Middle frontal gyrus (tissue), 1 donor: ENCODE measurements around the gene IFI16.
"Not testable (repeated sequence)": the region's sequence is repeated elsewhere in the genome, so short reads cannot be mapped to it uniquely, and the experiment has no call there.

Experiments
- DNase-seq: peaks from one replicate; pipeline ENCODE4 v3.0.0-alpha.2; 2015; ENCODE audit warnings: low spot score; ENCODE audit errors: extremely low spot score

IFI16 gene

GRCh38 chr1:159007726-159008125 is 2.0 kb upstream of the IFI16 start:
- no peak for DNase-seq

- no peak for DNase-seq
These were observed 941 bp upstream of the IFI16 start for GRCh38 chr1:159008744-159009188.

- DNase-seq: no peak
These were observed 420 bp upstream of the IFI16 start for GRCh38 chr1:159009287-159009686.

GRCh38 chr1:159010391-159010790 is 684 bp downstream of the IFI16 start:
- no peak for DNase-seq

DNA sequence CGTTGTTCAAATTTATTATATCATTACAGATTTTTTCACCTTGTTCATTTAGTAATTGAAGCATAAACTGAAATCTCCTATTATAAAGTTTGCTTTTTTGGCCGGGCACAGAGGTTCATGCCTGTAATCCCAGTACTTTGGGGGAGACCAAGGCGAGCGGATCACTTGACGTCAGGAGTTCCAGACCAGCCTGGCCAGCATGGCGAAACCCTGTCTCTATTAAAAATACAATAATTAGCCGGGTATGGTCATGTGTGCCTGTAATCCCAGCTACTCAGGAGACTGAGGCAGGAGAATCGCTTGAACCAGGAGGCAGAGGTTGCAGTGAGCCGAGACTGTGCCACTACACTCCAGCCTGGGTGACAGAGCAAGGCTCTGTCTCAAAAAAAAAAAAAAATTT is 1.3 kb downstream of the IFI16 start:
- DNase-seq: not testable (repeated sequence)

DNA sequence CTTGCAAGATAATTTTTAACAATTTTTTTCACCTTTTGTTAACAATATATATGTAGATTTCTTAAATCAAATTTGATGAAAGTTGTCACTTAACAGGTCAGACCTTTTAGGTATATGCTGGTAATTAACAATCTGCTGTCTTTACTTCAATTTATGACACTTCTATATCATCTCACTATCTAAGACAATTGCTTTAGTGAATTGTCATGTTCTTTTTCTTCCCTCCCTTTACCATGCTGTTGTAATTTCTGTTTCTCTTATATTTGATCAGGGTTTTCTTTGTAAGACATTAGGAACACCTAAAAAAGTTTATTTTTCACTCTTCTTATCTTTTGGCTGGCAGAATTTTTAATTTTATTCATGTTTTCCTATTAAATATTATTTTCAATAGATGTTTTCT is 2.0 kb downstream of the IFI16 start:
- no peak for DNase-seq

DNA sequence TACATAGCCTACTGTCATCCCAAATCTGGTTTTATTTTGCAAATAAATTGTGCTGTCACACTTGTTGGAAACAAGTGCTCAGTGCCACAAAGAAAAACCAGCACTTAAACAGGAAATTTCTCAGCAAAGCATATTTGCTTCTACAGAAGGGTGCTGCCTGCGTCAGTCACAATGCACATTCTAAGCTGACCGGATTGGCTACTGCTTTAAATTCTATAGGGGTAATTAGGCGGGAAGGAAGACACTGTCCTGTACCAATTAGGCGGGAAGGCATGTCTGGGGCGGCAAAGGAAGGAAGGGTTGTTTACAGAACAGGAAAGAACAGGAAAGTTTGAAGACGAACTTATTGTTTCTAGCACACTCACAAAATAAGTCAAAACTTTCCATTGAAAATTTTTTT is 2.8 kb downstream of the IFI16 start:
- no peak for DNase-seq

DNA sequence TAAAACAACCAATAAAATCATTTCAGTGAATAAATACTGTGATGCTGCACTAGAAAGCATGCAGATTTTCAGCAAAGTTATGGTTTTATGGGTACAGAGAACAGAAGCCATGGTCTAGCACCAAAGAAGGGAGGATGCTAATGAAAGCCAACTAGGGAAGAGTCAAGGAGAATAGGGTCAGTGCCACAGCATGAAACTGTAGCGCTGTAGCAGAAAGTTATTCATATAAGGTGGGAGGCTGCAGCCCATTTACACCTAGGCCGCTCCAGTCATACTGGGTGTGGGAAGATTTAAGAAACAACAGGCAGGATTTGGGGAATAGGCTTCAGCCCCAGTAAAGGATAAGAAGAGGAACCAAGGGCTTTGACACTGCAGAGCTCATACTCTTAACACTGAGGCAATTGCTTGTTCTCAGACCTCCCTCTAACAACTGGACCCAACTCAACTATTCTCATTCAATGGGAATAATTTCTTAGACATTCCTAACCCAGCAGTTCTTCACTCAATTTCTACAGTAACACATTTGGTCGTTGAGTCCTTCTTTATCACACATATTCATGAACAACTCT is 4.4 kb downstream of the IFI16 start:
- DNase-seq: no peak

GRCh38 chr1:159014851-159015250 is 5.1 kb downstream of the IFI16 start:
- DNase-seq: no peak

DNA sequence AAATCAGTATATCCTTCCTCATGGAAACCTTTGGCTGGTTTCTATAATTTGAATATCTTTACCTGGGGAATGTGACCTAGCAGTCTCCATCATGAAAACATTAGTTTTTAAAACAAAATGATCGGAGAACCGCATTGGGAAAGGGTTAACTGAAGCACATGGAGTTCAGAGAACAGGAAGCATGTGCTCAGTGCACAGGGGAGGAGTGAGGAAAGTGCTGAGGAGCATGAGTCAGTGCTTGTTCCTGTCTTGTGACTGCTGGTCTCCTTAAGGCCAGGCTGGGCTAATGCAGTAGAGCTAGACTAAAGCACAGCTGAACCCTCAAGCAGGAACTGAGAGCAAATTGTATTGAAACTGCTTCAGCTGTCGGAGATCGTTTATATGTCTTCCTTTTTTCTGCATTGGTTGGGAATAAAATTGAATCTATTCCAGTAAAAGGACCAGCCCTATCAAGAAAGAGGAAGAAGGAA is 5.8 kb downstream of the IFI16 start:
- no peak for DNase-seq

DNA sequence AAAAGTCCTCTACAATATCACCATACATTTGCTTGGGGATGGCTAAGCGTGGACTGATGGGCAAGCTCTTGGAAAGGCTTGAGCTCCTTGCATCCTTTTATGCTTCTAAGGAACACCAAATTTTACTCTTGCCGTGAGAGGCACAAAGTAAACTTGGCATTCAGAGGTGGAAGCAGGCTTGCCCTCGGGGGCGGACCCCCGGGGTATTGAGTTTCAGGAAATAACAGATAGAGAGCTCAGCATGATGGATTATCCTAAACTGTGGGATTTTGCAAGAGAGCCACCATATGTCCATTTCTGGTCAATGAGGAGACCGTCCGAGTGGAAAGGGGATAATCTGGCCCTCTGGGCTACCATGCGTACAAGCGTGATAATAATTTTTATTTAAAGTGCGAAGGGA is 14.0 kb downstream of the IFI16 start:
- DNase-seq: no peak

GRCh38 chr1:159025043-159025442 is 15.3 kb downstream of the IFI16 start:
- DNase-seq: no peak

DNA sequence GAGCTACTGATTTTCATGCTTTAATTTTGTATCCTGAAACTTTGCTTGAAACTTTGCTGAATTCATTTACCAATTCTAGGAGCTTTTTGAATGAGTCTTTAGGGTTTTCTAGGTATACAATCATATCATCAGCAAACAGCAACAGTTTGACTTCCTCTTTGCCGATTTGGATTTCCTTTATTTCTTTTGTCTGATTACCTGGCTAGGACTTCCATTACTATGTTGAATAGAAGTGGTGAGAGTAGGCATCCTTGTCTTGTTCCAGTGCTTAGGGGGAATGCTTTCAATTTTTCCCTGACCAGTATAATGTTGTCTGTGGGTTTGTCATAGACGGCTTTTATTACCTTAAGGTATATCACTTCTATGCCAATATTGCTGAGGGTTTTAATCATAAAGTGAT is 17.1 kb downstream of the IFI16 start:
- DNase-seq: not testable (repeated sequence)

DNA sequence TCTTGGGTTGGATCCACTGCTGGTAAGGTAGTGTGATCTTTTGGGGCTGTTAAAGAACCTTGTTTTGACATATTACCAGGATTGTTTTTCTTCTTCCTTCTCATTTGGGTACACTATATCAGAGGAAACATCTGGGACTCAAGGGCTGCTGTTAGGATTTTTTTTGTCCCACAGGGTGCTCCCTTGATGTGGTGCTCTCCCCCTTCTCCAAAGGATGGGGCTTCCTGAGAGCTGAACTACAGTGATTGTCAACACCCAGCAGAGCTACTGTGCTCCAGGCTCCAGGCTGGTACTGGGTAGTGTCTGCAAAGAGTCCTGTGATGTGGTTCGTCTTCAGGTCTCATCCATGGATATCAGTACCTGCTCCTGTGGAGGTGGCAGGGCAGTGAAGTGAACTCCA is 20.6 kb downstream of the IFI16 start:
- DNase-seq: no peak

DNA sequence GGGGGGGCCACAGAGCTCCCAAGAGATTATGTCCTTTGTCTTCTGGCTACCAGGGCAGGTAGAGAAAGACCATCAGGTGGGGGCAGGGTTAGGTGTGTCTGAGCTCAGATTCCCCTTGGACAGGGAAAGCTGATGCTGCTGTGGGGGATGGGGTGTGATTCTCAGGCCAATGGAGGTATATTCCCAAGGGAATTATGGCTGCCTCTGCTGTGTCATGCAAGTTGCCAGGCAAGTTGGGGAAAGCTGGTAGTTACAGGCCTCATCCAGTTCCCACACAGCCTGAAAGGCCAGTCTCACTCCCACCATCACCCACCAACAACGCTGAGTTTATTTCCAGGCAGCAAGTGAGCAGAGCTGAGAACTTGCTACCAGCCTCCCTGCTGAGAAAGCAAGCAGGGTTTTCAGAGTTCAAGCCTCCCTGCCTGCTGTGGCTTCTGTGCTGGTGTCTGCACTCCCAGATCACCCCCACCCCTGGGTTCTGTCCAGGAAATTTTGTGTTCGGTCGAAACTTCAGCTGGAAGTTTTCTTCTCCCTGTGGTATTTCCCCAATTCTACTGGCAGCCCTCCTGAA is 21.3 kb downstream of the IFI16 start:
- DNase-seq: no peak

GRCh38 chr1:159040206-159040605 is 30.5 kb downstream of the IFI16 start:
- no peak for DNase-seq

- DNase-seq: no peak
These were observed 31.4 kb downstream of the IFI16 start for GRCh38 chr1:159040893-159041724.

DNA sequence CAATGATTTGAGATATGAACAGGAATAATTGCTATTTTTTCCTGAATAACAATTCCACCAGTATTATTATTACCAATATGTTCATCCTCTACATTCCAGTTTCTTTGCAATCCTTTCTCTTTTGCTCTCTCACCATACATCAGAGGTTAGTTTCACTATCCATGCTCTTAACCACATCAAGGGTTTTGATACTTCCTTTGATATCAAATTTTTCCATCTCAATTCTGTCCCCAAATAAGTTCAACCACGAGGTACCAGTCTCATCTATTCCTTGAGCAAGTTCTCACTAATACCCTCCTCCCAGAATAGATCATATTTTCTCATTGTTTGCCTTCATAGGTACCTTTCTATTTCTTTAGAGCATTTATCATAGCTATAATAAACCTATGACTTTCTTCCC is 36.8 kb downstream of the IFI16 start:
- not testable (repeated sequence) for DNase-seq

DNA sequence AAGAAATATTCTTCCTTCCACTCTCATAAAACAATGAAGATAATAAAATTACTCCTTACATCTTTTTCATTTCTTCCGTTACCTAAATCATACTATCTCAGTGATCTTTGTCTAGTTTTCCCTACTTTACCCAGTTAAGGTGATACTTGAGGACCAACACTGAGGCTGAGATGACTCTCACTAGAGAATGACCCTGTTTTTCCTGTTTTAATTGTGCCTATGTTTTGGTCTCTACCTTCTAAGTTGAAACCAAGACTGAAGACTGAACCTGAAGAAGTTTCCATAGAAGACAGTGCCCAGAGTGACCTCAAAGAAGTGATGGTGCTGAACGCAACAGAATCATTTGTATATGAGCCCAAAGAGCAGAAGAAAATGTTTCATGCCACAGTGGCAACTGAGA is 41.7 kb downstream of the IFI16 start:
- DNase-seq: no peak

DNA sequence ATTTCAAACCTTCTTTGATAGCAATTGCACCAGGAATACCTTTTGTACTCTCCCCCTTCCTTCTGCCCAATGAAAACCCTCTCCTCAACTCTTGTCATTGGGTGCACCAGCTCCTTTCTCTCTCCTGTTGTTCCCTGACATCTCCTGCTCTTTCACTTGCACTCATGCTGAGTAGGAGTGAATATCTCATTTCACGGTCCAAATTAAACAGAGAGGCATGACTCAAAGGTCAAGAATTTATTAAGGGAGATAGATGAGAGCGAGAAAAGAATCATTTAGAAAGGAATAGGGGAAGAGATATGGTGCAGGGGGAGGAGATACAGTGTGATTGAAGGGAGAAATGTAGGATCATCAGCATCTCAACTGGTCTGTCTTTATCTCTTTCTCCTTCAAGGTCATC is 44.7 kb downstream of the IFI16 start:
- no peak for DNase-seq

GRCh38 chr1:159055181-159055641 is 45.5 kb downstream of the IFI16 start:
- DNase-seq: no peak

- no peak for DNase-seq
These were observed 46.5 kb downstream of the IFI16 start for GRCh38 chr1:159056069-159056698.
